Stomach (tissue), 4 donors: Measurements from ENCODE around the gene CDC123.

ENCODE experiments used
- CTCF ChIP-seq, 7 experiments: fragments of 450-650 bp in 4 of 7; fragments of 200-600 bp in 3 of 7; sonication (generic) in 3 of 7; IDR thresholded peaks; one replicate each; pipeline ENCODE4 v1.5.1; 2016 to 2019; ENCODE audit warnings: antibody characterized with exemption in 7 of 7, control low read depth in 2 of 7, mild to moderate bottlenecking in 1 of 7
- EP300 ChIP-seq: sonication (generic); formaldehyde crosslinking; IDR thresholded peaks from one replicate; pipeline ENCODE4 v1.6.1; 2017; ENCODE audit warnings: antibody characterized with exemption
- POLR2A ChIP-seq, 4 donors: fragments of 450-650 bp; IDR thresholded peaks; one replicate each; pipeline ENCODE4 v1.6.1; 2016; ENCODE audit warnings: antibody characterized with exemption in 4 of 4, control low read depth in 2 of 4, mild to moderate bottlenecking in 1 of 4, moderate library complexity in 1 of 4

DNA sequence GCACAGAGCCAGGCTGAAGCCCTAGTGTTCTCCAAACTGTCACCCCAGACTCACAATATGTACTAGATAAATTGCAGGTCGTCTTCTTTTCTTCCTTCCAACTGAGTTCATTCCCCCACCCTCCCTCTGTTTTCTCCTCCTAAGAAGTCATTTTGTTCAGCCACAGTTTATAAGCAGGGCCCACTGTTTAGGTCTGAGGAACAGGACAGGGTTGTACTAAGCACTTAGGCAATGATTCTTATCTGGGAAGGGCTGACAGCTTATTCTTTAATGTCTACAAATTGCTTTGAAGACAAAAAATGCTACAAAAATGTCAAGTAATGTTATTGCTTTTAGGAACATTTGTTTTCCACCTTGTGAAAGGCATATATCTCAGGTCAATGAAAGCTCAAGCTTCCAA lies 59.1 kb downstream of the CDC123 start:
- TF ChIP-seq CTCF (IDR thresholded peaks at IDR 0.05) (no peak), POLR2A (IDR thresholded peaks at IDR 0.05) (no peak), EP300 (no peak)
